ENCODE data around the gene GIMAP1. TPM values are rescaled to one million over a fixed set of nuclear protein-coding genes. Genes with fewer than 3 reads are reported as not detected.

The GIMAP1 gene
- total RNA-seq, 6 donors from 2014 or later = 8.4 to 13.5 (median 12.1) TPM

Other genes starting within 250 kb of the GIMAP1 start
- gene GIMAP7, start 201.7 kb upstream of the GIMAP1 start, total RNA-seq = 10 to 100 TPM; 32.5 to 45.0 (median 36.8) TPM
- gene GIMAP4, start 149.2 kb upstream of the GIMAP1 start, total RNA-seq = 10 to 100 TPM; 34.0 to 78.9 (median 43.0) TPM
- gene GIMAP6, start 84.2 kb upstream of the GIMAP1 start, total RNA-seq = 10 to 100 TPM; 24.7 to 62.9 (median 44.2) TPM
- 10 to 100 TPM; 15.5 to 34.0 (median 23.0) TPM for gene GIMAP2, start 30.9 kb upstream of the GIMAP1 start, total RNA-seq
- gene GIMAP5, start 20.8 kb downstream of the GIMAP1 start, total RNA-seq = 100 to 1,000 TPM in 1 of 6 donors, 10 to 100 TPM in 5; 28.0 to 103 (median 41.3) TPM
- 10 to 100 TPM; 10.5 to 82.8 (median 27.4) TPM for gene TMEM176B, start 83.8 kb downstream of the GIMAP1 start, total RNA-seq
- gene TMEM176A, start 84.2 kb downstream of the GIMAP1 start, total RNA-seq = 10 to 100 TPM in 5 of 6 donors, 1 to 10 TPM in 1; 8.4 to 67.9 (median 16.3) TPM
- under 1 TPM in 2 of 6 donors, not detected in 4; 0.31 to 0.88 TPM for gene AOC1, start 135.9 kb downstream of the GIMAP1 start, total RNA-seq

Data from upper lobe of left lung (tissue), 6 donors.